ENCODE measurements around the gene RSAD2.
"Not testable (repeated sequence)": the region's sequence is repeated elsewhere in the genome, so short reads cannot be mapped to it uniquely, and the experiment has no call there.

The RSAD2 gene

DNA sequence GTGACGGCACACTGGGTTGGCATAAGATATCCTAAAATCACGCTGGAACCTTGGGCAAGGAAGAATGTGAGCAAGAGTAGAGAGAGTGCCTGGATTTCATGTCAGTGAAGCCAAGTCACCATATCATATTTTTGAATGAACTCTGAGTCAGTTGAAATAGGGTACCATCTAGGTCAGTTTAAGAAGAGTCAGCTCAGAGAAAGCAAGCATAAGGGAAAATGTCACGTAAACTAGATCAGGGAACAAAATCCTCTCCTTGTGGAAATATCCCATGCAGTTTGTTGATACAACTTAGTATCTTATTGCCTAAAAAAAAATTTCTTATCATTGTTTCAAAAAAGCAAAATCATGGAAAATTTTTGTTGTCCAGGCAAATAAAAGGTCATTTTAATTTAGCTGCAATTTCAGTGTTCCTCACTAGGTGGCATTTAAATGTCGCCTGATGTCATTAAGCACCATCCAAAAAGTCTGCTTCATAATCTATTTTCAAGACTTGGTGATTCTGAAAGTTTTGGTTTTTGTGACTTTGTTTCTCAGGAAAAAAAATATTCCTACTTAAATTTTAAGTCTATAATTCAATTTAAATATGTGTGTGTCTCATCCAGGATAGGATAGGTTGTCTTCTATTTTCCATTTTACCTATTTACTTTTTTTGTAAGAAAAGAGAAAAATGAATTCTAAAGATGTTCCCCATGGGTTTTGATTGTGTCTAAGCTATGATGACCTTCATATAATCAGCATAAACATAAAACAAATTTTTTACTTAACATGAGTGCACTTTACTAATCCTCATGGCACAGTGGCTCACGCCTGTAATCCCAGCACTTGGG, 19.6 kb downstream of the RSAD2 start:
- Histone ChIP-seq H3K27ac (ENCODE audit: insufficient read depth, low read length, poor library complexity, severe bottlenecking) (no peak overlapping the region), H3K9me3 (ENCODE audit: control insufficient read depth, low read length) (no peaks in the 10 kb centered on the region), H3K4me1 (ENCODE audit: control insufficient read depth, insufficient read depth, low read length, poor library complexity, severe bottlenecking) (no peaks in the 10 kb centered on the region), H3K36me3 (ENCODE audit: control insufficient read depth, insufficient read depth, low read length) (no peaks in the 10 kb centered on the region), H3K27me3 (replicated peaks; ENCODE audit: control insufficient read depth, insufficient read depth, low read length, poor library complexity, severe bottlenecking) (no peaks in the 10 kb centered on the region), H3K4me3 (ENCODE audit: insufficient read depth, low read depth, low read length, poor library complexity, severe bottlenecking) (no peak overlapping the region)
- DNase-seq: no peak

GRCh38 chr2:6902581-6902980, 25.0 kb downstream of the RSAD2 start:
- H3K27me3 ChIP-seq (replicated peaks; ENCODE audit: control insufficient read depth, insufficient read depth, low read length, poor library complexity, severe bottlenecking); DNase-seq; H3K4me1 ChIP-seq (ENCODE audit: control insufficient read depth, insufficient read depth, low read length, poor library complexity, severe bottlenecking); H3K36me3 ChIP-seq (ENCODE audit: control insufficient read depth, insufficient read depth, low read length); H3K4me3 ChIP-seq (ENCODE audit: insufficient read depth, low read depth, low read length, poor library complexity, severe bottlenecking); H3K27ac ChIP-seq (ENCODE audit: insufficient read depth, low read length, poor library complexity, severe bottlenecking); H3K9me3 ChIP-seq (ENCODE audit: control insufficient read depth, low read length): not testable (repeated sequence)

DNA sequence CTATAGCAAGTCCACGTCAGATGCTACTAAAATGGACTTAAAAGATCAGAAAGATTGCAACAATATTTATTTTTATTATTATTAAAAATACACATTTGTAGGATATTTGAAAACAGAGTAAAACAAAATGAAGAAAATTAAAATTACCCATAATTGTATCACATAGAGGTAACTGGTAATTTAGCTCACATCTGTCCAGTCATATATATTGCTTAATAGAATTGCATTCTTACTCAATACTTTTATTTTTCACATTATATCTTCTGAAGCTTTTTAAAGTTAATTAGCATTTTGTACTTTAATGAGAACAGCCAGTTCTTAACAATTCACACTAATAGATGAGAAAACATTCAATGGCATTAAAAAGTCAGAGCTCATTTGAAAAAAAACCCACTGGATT, 28.1 kb downstream of the RSAD2 start:
- Histone ChIP-seq H3K4me1 (ENCODE audit: control insufficient read depth, insufficient read depth, low read length, poor library complexity, severe bottlenecking) (peaks cover 26% of the 10 kb centered on the region), H3K27ac (ENCODE audit: insufficient read depth, low read length, poor library complexity, severe bottlenecking) (no peak overlapping the region), H3K9me3 (ENCODE audit: control insufficient read depth, low read length) (no peaks in the 10 kb centered on the region)

GRCh38 chr2:6906165-6906741, 28.7 kb downstream of the RSAD2 start:
- Histone ChIP-seq H3K36me3 (ENCODE audit: control insufficient read depth, insufficient read depth, low read length) (no peaks in the 10 kb centered on the region), H3K9me3 (ENCODE audit: control insufficient read depth, low read length) (no peaks in the 10 kb centered on the region), H3K27ac (ENCODE audit: insufficient read depth, low read length, poor library complexity, severe bottlenecking) (no peak overlapping the region), H3K4me1 (ENCODE audit: control insufficient read depth, insufficient read depth, low read length, poor library complexity, severe bottlenecking) (peaks cover 32% of the 10 kb centered on the region), H3K27me3 (replicated peaks; ENCODE audit: control insufficient read depth, insufficient read depth, low read length, poor library complexity, severe bottlenecking) (no peaks in the 10 kb centered on the region), H3K4me3 (ENCODE audit: insufficient read depth, low read depth, low read length, poor library complexity, severe bottlenecking) (no peak overlapping the region)
- DNase-seq: no peak

More for the DNA sequence above, 28.1 kb downstream of the RSAD2 start:
- Histone ChIP-seq H3K36me3 (ENCODE audit: control insufficient read depth, insufficient read depth, low read length) (no peaks in the 10 kb centered on the region), H3K4me3 (ENCODE audit: insufficient read depth, low read depth, low read length, poor library complexity, severe bottlenecking) (no peak overlapping the region), H3K27me3 (replicated peaks; ENCODE audit: control insufficient read depth, insufficient read depth, low read length, poor library complexity, severe bottlenecking) (no peaks in the 10 kb centered on the region)
- DNase-seq: no peak

GRCh38 chr2:6908291-6908690, 30.7 kb downstream of the RSAD2 start:
- H3K4me3 ChIP-seq (ENCODE audit: insufficient read depth, low read depth, low read length, poor library complexity, severe bottlenecking): no peak overlapping the region
- H3K4me1 ChIP-seq (ENCODE audit: control insufficient read depth, insufficient read depth, low read length, poor library complexity, severe bottlenecking): peaks cover 51% of the 10 kb centered on the region
- H3K36me3 ChIP-seq (ENCODE audit: control insufficient read depth, insufficient read depth, low read length): no peaks in the 10 kb centered on the region
- no peak for DNase-seq
- no peak overlapping the region for H3K27ac ChIP-seq (ENCODE audit: insufficient read depth, low read length, poor library complexity, severe bottlenecking)
- H3K27me3 ChIP-seq (replicated peaks; ENCODE audit: control insufficient read depth, insufficient read depth, low read length, poor library complexity, severe bottlenecking): no peaks in the 10 kb centered on the region
- H3K9me3 ChIP-seq (ENCODE audit: control insufficient read depth, low read length): no peaks in the 10 kb centered on the region

DNA sequence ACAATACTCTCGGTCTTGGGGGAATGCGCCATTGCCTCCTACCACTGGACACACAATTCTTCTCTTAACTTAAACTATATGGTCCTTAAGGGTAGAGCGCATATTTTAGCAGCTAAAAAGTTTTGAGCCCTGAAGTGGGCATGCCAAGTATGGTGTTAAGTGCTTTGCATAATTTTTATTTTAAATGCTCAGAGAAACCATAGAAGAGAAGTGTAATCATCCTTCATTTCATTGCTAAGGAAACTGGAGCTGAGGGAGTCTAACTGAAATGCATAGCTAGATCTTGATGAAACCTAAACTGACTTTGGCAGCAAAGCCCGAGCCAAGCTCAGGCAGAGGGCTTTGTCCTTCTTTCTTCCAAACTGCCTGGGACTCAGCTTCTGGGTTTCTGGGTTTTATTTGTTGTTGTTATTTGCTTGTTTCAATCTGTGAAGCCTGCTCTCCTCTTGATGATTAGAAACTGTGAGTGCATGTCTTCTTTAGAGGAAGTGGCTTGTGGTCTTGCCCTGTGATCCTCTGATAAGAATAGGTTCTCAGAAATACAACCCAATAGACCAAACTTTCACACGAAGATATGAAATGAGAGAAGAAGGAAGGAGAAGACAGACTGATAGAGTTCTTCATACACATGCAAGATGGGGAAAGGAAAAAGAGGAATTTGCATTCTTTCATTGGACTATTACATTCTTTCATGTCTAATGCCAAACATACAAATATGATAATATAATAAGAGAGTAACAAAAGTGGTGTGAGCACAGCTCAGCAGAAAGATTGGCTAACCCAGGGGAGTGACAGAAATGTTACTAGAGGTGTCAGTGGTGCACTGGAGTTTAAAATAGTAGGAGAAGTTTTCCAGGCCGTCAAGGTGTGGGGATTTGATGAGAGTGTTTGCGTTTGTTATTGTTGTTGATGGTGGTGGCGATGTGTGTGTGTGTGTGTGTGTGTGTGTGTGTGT, 32.1 kb downstream of the RSAD2 start:
- DNase-seq: peak in 1 of 3 donors; percentile 25
- no peaks in the 10 kb centered on the region for H3K9me3 ChIP-seq (ENCODE audit: control insufficient read depth, low read length)
- H3K27me3 ChIP-seq (replicated peaks; ENCODE audit: control insufficient read depth, insufficient read depth, low read length, poor library complexity, severe bottlenecking): no peaks in the 10 kb centered on the region
- no peak overlapping the region for H3K4me3 ChIP-seq (ENCODE audit: insufficient read depth, low read depth, low read length, poor library complexity, severe bottlenecking)
- peak overlapping the region; percentile 62 for H3K27ac ChIP-seq (ENCODE audit: insufficient read depth, low read length, poor library complexity, severe bottlenecking)
- peaks cover 59% of the 10 kb centered on the region for H3K4me1 ChIP-seq (ENCODE audit: control insufficient read depth, insufficient read depth, low read length, poor library complexity, severe bottlenecking)
- no peaks in the 10 kb centered on the region for H3K36me3 ChIP-seq (ENCODE audit: control insufficient read depth, insufficient read depth, low read length)

DNA sequence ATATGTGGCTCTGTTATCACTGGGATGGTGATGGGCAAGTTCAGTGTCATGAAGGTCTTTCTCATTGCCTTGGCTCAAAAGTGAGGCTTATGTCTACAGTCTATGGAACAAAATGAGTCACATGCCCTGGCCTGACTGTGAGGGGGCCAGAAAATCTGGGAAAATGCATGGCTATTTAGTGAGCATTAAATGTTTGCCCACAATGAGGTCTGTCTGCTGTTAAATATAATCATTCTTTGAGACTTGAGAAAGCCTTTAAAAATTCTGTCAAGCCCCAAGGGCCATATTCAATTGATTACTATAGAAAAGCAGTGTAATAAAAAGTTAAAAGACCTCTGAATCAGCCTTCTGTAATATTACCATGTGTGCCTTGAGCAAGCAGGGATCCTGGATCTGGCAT, 34.1 kb downstream of the RSAD2 start:
- no peak for DNase-seq
- Histone ChIP-seq H3K9me3 (ENCODE audit: control insufficient read depth, low read length) (no peaks in the 10 kb centered on the region), H3K4me3 (ENCODE audit: insufficient read depth, low read depth, low read length, poor library complexity, severe bottlenecking) (no peak overlapping the region), H3K27ac (ENCODE audit: insufficient read depth, low read length, poor library complexity, severe bottlenecking) (no peak overlapping the region), H3K4me1 (ENCODE audit: control insufficient read depth, insufficient read depth, low read length, poor library complexity, severe bottlenecking) (peaks cover 53% of the 10 kb centered on the region), H3K36me3 (ENCODE audit: control insufficient read depth, insufficient read depth, low read length) (no peaks in the 10 kb centered on the region), H3K27me3 (replicated peaks; ENCODE audit: control insufficient read depth, insufficient read depth, low read length, poor library complexity, severe bottlenecking) (no peaks in the 10 kb centered on the region)

DNA sequence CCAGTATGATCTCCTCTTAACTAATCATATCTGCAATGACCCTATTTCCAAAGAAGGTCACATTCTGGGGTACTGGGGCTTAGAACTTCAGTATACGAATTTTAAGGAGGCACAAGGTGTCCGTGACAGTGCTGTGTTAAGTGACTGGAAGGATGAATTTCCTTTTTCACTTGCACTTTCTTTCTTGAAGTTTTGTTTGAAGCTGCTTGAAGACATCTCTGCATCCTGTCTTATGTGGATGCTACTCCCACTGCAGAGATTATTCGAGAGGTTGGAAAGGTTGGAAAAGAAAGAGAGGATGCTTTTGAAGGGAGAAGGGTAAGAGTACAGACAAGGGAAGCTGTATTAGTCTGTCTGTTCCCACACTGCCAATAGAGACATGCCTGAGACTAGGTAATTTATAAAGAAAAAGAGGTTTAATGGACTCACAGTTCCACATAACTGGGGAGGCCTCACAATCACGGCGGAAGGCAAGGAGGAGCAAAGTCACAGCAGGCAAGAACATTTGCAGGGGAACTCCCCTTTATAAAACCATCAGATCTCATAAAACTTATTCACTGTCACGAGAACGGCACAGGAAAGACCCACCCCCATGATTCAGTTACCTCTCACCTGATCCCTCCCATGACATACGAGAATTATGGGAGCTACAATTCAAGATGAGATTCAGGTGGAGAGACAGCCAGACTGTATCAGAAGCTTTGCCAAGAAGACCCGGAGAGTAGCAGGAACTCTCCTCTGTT, 36.0 kb downstream of the RSAD2 start:
- no peaks in the 10 kb centered on the region for H3K9me3 ChIP-seq (ENCODE audit: control insufficient read depth, low read length)
- H3K4me1 ChIP-seq (ENCODE audit: control insufficient read depth, insufficient read depth, low read length, poor library complexity, severe bottlenecking): peaks cover 57% of the 10 kb centered on the region
- H3K4me3 ChIP-seq (ENCODE audit: insufficient read depth, low read depth, low read length, poor library complexity, severe bottlenecking): peak overlapping the region; percentile 41

DNA sequence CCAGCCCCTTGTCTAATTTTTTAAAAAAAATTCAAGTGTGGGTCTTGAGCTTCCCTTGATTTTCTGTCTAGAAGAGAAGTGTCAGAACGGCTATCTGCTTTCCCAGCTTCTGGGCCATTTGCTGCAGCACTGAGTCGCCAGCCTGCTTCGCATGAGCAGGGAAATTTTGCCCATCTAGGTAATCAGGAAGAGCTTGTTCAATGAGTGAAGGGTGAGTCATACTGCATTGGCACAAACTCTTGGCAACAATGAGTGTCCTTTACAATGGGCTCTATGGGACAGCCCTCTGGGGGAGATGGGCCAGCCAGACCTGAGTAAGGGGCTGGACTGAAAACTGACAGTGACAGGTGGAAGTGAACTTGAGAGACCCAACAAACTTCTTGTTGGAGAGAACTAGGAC, 37.3 kb downstream of the RSAD2 start:
- Histone ChIP-seq H3K27me3 (replicated peaks; ENCODE audit: control insufficient read depth, insufficient read depth, low read length, poor library complexity, severe bottlenecking) (no peaks in the 10 kb centered on the region), H3K4me3 (ENCODE audit: insufficient read depth, low read depth, low read length, poor library complexity, severe bottlenecking) (no peak overlapping the region), H3K9me3 (ENCODE audit: control insufficient read depth, low read length) (no peaks in the 10 kb centered on the region), H3K36me3 (ENCODE audit: control insufficient read depth, insufficient read depth, low read length) (no peaks in the 10 kb centered on the region), H3K4me1 (ENCODE audit: control insufficient read depth, insufficient read depth, low read length, poor library complexity, severe bottlenecking) (peaks cover 47% of the 10 kb centered on the region), H3K27ac (ENCODE audit: insufficient read depth, low read length, poor library complexity, severe bottlenecking) (no peak overlapping the region)
- no peak for DNase-seq

More for the DNA sequence above, 36.0 kb downstream of the RSAD2 start:
- H3K27ac ChIP-seq (ENCODE audit: insufficient read depth, low read length, poor library complexity, severe bottlenecking): peak overlapping the region; percentile 56
- no peaks in the 10 kb centered on the region for H3K27me3 ChIP-seq (replicated peaks; ENCODE audit: control insufficient read depth, insufficient read depth, low read length, poor library complexity, severe bottlenecking)
- DNase-seq: peak in 1 of 3 donors; percentile 25
- no peaks in the 10 kb centered on the region for H3K36me3 ChIP-seq (ENCODE audit: control insufficient read depth, insufficient read depth, low read length)

Measured in effector memory CD4-positive, alpha-beta T cell (primary cell).